ENCODE results near the gene ZNF487.

- TF ChIP-seq CTCF (IDR thresholded peaks at IDR 0.05; ENCODE audit: low read depth, low read length, poor library complexity, severe bottlenecking) (no peak), EZH2phosphoT487 (IDR thresholded peaks at IDR 0.05; ENCODE audit: borderline replicate concordance, low read length) (no peak)
Observed at GRCh38 chr10:43453266-43453831, 16.4 kb downstream of the ZNF487 start.

Measured in DOHH2 (cell line).